Activated CD8-positive, alpha-beta memory T cell treated with anti-CD3 and anti-CD28 coated beads, Interleukin-2, amount 50 U/mL, for 1 hour (primary cell): Measurements from ENCODE around the gene PLEKHA4.
"Not testable (repeated sequence)": the region's sequence is repeated elsewhere in the genome, so short reads cannot be mapped to it uniquely, and the experiment has no call there.

ENCODE experiments used
- DNase-seq: peaks from one replicate; pipeline ENCODE4 v3.0.0-alpha.2; 2020; ENCODE audit errors: extremely low read depth

The PLEKHA4 gene

DNA sequence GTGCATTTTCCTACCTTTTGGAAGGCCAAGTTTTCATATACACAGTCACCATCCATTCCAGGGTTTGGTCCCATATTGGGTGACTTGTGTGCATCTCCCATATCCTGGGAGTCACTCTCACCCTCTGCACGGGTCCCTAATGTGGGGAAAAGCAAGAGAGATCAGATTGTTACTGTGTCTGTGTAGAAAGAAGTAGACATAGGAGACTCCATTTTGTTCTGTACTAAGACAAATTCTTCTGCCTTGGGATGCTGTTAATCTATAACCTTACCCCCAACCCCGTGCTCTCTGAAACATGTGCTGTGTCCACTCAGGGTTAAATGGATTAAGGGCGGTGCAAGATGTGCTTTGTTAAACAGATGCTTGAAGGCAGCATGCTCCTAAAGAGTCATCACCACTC is 21.1 kb upstream of the PLEKHA4 start:
- DNase-seq: not testable (repeated sequence)

DNA sequence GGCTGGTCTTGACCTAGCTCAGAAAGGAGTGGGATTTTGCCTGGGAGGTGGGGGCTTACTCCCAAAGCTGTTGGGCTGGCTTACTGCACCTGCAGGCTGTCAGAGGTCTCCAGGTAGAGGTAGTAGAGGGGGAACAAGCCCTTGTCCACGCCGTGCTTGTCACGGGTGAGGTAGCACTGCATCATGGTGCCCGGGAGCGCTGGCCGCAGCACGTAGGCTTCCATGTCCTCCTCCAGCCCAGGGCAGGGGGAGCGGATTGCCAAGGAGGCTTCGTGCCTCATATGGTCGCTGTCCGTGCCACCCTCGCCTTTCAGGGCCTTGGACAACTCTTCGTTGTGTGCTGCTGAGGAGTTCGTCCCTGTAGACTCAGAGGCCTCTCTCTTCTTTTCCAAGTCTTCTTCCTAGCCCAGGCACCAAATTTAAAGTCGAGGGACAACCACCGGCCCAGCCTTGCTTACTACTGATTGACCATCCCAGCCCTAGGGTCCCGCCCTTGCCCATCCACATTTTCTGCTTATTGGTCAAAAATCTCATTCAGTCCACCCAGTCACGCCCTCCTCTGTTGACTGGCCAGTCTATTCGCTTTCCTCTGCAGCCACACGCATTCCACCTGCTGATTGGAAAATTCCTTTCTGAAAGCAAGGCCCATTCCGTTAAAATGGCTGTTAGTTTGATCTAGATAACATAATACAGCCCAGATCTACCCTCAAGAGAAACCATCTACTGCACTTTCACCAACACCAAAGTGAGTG is 19.6 kb upstream of the PLEKHA4 start:
- no peak for DNase-seq

DNA sequence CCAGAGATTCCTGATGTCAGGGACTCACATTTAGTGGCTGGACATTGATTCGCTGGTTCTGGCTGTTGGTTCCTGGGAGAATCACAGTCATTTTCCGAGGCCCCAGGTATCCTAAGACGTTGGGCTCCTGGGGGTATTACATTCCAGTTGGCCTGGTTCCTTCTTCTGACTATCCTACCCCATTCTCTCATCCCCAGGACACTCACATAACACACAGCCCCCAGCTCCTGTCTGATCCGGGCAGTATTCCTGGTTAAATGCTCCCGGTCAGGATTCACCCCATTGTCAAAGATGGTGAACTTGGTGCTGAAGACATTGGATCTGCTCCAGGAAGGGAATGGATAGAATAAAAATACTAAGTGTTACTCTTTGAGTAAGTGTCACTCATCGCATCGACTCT is 15.3 kb upstream of the PLEKHA4 start:
- no peak for DNase-seq

DNA sequence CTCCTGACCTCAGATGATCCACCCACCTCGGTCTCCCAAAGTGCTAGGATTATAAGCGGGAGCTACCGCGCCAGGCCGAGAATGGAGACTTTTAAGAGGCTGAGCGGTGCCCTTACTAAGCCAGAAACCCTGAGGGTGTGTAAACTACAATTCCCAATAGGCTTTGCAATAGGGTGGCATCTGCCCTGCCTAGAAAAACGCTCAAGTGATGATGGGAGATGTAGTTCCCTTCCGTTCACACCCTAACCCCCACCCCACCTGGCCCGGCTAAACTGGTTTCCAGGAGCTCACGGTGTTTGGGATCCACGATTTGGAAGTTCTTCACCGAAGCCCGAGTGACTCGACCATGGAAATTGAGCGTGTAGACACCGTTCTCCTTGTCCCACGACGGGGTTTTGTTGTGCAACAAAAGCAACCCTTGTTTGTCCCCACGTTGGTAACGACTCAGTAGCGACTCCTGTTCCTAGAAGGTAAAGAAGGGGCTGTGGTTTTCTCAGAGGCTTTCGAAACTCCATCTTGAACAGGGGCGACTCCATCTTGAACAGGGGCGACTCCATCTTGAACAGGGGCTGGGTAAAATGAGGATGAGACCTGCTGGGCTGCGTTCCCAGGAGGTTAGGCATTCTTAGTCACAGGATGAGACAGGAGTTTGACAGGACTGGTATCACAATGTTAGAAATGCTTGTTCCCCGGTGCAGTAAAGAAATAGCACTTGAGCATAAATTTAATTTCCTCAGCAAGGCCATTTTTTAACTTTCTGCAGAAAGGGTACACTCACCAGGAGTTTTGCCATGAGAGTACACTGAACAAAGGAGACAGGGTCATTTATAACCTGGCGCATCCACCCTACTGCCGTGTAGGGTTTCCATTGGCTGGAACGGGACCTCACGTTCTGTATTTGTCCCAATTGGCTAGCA is 13.6 kb upstream of the PLEKHA4 start:
- DNase-seq: no peak

DNA sequence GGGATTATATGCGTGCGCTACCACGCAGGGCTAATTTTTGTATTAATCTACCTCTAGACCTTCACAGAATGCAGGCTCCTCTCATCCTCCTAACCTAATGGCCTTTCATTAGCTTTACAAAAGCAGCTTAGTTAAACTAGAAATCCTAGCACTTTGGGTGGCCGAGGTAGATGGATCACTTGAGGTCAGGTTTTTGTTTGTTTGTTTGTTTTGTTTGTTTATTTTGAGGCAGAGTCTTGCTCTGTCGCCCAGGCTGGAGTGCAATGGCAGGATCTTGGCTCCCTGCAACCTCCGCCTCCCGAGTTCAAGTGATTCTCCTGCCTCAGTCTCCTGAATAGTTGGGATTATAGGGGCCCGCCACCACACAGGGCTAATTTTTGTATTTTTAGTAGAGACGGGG is 11.3 kb upstream of the PLEKHA4 start:
- not testable (repeated sequence) for DNase-seq

DNA sequence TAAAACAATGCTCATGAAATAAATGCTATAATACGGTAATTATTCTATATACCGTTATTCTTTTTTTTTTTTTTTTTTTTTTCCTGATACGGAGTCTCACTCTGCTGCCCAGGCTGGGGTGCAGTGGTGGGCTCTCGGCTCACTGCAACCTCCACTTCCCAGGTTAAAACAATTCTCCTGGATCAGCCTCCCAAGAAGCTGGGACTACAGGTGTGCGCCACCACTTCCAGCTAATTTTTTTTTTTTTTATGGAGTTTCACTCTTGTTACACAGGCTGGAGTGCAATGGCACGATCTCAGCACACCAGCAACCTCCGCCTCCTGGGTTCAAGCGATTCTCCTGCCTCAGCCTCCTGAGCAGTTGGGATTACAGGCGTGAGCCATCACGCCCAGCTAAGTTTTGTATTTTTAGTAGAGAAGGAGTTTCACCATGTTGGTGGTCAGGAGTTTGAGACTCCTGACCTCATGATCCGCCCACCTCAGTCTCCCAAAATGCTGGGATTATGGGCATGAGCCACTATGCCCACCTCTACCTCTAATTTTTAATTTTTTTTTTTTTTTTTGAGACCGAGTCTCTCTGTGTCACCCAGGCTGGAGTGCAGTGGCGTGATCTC is 10.7 kb upstream of the PLEKHA4 start:
- no peak for DNase-seq

DNA sequence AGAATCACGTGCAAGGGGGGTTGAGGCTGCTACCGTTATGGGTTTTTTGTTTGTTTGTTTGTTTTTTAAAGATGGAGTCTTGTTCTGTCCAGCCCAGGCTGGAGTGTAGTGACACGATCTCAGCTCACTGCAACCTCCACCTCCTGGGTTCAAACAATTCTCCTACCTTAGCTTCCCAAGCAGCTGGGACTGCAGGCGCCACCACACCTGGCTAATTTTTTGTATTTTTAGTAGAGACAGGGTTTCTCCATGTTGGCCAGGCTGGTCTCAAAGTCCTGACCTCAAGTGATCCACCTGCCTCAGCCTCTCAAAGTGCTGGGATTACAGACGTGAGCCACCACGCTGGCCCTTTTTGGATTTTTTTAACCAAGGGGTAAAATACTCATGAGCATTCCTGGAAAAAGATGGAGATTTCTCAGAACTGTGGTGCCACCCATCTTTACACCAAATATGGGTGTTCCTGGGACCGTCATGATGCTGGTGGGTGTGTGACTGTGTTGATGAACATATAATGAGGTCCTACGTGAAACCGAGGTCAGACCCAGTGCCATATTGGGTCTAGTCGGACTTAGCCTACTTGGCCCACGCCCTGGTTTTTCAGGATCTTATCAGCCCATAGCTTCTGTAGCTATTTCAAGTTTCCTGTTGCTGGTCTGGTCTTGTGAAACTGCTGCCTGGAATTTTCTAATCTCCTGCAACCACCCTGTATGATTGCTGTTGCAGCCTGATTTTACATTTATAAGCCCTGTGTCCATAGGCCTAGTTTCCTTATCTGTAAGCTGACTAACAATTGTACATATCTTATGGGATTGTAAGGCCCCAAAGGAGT is 10.0 kb upstream of the PLEKHA4 start:
- no peak for DNase-seq

DNA sequence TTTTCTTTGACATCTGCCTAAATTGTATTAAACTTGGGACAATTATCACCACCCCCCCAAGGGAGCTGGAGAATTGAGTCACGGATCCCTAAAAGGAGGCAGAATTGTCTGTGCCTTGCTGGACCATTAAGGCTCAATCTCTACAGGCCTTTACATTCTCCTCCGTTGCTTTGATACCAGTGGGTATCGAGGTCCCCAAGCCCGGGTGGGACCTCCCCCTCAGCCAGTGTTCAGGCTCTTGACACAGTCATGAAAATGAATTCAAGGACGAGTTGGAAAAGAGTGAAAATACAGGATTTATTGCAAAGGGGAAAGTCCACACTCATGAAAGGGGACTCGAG is 9.4 kb upstream of the PLEKHA4 start:
- no peak for DNase-seq

DNA sequence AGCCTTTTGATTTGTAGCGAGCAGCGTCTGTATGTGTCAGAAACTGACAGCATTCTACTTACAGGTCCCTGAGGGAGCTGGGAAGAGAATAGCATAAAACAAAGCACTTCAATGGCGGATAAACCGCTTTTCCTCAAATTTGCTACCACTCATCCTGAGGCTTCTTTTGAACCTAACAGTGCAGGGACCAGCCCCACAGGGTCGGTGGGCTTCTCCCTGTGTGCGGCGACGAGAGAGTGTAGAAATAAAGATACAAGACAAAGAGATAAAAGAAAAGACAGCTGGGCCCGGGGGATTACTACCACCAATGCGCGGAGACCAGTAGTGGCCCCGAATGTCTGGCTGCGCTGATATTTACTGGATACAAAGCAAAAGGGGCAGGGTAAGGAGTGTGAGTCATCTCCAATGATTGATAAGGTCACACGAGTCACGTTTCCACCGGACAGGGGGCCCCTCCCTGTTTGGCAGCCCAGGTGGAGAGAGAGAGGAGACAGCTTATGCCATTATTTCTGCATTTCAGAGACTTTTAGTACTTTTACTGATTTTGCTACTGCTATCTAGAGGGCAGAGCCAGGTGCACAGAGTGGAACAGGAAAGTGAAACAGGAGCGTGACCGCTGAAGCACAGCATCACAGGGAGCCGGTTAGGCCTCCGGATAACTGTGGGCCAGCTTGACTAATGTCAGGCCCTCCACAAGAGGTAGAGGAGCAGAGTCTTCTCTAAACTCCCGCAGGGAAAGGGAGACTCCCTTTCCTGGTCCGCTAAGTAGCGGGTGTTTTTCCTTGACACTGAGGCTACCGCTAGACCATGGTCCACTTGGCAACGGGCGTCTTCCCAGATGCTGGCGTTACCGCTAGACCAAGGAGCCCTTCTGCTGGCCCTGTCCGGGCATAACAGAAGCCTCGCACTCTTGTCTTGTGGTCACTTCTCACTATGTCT is 7.9 kb upstream of the PLEKHA4 start:
- not testable (repeated sequence) for DNase-seq

DNA sequence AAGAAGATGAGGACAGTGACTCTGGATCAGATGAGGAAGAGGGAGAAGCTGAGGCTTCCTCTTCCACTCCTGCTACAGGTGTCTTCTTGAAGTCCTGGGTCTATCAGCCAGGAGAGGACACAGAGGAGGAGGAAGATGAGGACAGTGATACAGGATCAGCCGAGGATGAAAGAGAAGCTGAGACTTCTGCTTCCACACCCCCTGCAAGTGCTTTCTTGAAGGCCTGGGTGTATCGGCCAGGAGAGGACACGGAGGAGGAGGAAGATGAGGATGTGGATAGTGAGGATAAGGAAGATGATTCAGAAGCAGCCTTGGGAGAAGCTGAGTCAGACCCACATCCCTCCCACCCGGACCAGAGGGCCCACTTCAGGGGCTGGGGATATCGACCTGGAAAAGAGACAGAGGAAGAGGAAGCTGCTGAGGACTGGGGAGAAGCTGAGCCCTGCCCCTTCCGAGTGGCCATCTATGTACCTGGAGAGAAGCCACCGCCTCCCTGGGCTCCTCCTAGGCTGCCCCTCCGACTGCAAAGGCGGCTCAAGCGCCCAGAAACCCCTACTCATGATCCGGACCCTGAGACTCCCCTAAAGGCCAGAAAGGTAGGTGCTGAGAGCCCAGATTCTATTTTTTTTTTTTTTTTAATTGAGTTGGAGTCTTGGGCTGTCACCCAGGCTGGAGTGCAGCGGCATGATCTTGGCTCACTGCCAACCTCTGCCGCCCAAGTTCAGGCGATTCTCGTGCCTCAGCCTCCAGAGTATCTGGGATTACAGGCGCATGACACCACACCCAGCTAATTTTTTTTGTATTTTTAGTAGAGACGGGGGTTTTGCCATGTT is 6.1 kb upstream of the PLEKHA4 start:
- DNase-seq: no peak

DNA sequence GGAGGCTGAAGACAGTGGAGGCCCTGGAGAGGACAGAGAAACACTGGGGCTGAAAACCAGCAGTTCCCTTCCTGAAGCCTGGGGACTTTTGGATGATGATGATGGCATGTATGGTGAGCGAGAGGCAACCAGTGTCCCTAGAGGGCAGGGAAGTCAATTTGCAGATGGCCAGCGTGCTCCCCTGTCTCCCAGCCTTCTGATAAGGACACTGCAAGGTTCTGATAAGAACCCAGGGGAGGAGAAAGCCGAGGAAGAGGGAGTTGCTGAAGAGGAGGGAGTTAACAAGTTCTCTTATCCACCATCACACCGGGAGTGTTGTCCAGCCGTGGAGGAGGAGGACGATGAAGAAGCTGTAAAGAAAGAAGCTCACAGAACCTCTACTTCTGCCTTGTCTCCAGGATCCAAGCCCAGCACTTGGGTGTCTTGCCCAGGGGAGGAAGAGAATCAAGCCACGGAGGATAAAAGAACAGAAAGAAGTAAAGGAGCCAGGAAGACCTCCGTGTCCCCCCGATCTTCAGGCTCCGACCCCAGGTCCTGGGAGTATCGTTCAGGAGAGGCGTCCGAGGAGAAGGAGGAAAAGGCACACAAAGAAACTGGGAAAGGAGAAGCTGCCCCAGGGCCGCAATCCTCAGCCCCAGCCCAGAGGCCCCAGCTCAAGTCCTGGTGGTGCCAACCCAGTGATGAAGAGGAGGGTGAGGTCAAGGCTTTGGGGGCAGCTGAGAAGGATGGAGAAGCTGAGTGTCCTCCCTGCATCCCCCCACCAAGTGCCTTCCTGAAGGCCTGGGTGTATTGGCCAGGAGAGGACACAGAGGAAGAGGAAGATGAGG is 5.3 kb upstream of the PLEKHA4 start:
- no peak for DNase-seq

DNA sequence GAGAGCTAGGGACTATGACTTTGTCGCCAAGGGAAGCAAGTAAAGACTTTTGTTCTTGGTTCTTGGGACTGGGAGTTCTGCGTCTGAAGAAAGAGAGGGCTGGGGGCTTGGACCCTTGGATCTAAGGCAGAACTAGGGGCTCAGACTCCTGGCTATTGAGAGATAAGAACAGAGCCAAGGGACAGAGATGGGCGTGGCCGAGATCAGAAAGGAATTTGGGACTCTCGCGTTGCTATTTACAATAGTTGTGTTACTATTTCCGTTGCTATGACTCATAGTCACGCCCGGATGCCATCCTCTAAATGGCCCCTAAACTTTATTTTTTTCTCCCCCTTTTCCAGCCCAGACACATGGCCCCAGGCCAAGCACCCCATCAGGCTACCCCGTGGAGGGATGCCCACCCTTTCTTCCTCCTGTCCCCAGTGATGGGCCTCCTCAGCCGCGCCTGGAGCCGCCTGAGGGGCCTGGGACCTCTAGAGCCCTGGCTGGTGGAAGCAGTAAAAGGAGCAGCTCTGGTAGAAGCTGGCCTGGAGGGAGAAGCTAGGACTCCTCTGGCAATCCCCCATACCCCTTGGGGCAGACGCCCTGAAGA is 4.6 kb upstream of the PLEKHA4 start:
- peak; percentile 69 for DNase-seq

DNA sequence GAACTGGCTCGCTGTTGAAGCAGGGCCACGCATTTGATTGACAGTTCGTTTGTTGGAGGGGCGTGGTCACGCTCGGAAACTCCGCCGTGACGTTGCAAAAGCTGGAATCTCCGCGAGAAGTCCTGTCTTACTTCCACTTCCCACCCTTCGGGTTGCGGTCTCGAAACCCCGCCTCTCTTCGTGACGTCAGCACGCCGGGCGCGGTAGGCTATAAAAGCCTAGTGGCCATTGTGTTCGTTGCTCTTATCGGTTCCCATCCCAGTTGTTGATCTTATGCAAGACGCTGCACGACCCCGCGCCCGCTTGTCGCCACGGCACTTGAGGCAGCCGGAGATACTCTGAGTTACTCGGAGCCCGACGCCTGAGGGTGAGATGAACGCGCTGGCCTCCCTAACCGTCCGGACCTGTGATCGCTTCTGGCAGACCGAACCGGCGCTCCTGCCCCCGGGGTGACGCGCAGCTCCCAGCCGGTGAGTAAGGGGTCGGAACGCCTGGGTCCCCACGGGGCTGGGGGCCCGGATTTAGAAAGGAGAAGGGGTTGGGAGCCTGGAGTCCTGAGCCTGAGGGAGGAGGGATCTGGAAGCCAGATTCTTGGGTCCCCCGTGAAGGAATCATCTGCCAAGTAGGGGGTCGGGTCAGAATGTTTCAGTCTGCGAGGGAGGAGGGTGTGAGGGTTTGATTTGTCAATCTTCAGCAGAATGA is 3.9 kb upstream of the PLEKHA4 start, which contains the start of gene PPP1R15A:
PPP1R15A (plus strand) TSS at position 240 of the 702 bp plus-strand sequence. CDS start 813 bp downstream, outside the sequence.
- DNase-seq: peak; percentile 89

DNA sequence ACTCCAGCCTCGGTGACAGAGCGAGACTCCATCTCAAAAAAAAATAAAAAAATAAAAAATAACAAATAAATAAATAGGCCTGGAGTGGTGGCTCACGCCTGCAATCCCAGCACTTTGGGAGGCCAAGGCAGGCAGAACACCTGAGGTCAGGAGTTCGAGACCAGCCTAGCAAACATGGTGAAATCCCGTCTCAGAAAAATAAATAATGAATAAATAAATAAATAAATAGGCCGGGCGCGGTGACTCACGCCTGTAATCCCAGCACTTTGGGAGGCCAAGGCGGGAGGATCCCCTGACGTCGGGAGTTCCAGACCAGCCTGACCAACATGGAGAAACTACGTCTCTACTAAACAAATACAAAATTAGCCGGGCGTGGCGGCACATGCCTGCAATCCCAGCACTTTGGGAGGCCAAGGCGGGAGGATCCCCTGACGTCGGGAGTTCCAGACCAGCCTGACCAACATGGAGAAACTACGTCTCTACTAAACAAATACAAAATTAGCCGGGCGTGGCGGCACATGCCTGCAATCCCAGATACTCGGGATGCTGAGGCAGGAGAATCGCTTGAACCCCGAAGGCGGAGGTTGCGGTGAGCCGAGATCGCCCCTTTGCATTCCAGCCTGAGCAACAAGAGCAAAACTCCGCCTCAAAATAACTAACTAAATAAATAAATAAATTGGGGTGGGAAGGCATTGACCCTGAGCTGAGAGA is 3.2 kb upstream of the PLEKHA4 start:
- DNase-seq: not testable (repeated sequence)

DNA sequence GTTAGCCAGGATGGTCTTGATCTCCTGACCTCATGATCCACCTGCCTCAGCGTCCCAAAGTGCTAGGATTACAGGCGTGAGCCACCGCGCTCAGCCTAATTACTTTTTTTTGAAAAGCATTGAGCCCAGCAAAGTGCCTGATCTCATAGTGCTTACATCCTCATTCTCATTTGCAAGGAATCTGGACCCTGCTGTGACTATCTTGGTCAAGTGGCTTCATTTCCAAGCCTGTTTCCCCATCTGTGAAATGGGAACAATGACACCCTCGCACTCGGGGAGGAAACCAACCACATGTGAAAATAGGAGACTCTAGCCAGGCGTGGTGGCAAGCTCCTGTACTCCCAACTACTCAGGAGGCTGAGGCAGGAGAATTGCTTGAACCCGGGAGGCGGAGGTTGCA is 1.6 kb upstream of the PLEKHA4 start:
- no peak for DNase-seq

DNA sequence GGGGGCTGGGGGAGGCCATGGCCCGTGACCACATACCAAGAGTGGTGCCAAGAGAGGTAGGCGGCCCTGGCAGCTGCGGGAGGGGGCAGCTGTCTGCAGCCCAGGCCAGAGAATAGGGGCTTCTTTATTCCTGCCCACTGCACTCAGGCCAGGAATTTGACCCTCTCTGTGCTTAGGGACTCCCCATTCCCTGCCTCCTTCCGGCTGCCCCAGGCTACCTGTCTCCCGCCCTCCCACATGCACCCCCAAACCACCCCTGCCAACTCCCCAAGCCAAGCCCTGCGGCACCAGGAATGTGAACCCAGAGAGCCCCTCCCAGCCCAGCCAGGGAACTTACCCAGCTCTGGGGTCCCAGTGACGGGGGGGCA is 687 bp downstream of the PLEKHA4 start:
- no peak for DNase-seq

DNA sequence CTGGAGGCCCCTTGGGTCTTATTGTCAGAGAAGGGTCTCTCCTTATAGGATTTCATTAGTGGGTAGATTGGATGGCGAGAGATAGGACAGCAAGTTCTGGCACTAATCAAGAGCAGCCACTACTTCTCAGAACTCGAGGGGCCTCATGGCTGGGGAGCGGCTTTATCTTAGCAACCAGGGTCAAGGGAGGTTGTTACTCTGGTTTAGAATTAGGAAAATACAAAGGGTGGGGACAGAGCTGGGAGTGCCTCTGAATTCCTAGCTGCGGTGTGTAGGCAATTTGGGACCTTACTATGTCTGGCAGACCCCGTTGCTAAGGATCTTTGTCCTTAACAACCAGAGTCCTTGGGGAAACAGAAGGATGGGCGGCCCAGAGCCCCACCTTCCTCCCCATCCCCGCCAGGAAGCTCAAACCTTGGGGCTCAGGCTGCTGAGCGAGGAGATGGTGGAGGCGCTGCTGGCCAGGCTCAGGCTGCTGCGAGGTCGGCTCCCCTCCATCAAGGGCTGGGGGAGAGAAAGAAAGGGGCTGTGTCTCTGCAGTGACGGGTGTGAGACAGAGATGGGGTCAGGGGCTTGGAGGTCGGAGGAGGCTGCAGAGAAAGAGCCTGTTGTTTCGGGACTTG is 1.2 kb downstream of the PLEKHA4 start:
- DNase-seq: no peak
